GM18511 (cell line): ENCODE results near the gene BOC.

Source experiments
- ATAC-seq: cut with Tn5 transposase; IDR thresholded peaks from one replicate; pipeline ENCODE4 v1.9.1; 2021; ENCODE audit warnings: mild to moderate bottlenecking, moderate library complexity; ENCODE audit not compliant: unreplicated experiment

The BOC gene

GRCh38 chr3:113283306-113283705, 71.9 kb downstream of the BOC start:
- no peak for ATAC-seq

GRCh38 chr3:113284453-113285050, 73.2 kb downstream of the BOC start:
- ATAC-seq = no peak

- no peak for ATAC-seq
These were observed 73.9 kb downstream of the BOC start for GRCh38 chr3:113285226-113285625.

- ATAC-seq = no peak
These were observed 74.4 kb downstream of the BOC start for GRCh38 chr3:113285741-113286140.

DNA sequence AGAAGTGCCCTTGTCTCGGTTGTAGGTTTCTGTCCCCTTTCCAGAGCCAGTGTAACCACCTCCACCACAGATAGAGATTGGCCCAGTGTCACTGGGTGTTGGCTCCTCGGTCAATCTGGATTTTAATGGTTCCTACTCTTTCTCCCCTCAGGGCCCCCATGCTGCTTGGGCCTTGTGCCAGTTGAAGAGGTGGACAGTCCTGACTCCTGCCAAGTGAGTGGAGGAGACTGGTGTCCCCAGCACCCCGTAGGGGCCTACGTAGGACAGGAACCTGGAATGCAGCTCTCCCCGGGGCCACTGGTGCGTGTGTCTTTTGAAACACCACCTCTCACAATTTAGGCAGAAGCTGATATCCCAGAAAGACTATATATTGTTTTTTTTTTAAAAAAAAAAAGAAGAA, 75.2 kb downstream of the BOC start:
- no peak for ATAC-seq

DNA sequence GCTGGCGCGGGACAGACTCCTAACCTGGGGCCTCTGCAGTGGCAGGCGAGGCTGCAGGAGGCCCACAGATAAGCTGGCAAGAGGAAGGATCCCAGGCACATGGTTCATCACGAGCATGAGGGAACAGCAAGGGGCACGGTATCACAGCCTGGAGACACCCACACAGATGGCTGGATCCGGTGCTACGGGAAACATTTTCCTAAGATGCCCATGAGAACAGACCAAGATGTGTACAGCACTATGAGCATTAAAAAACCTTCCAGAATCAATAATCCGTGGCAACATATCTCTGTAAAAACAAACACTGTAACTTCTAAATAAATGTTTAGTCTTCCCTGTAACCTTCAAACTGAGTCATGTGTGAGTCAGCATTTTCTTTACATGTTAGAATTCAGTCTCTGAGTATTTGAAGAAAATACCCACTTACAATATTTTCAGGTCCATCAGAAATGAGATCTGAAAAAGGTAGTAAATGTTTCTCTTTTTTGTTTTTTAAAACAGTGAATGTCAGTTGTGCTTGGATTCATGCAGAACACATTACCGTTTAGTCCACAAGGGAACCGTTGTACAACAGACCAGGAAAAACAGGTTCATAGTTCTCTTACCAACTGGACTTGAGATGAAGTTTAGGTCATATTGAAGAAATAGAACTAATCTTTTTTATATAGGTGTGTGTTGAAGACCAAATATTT, 75.9 kb downstream of the BOC start:
- no peak for ATAC-seq

DNA sequence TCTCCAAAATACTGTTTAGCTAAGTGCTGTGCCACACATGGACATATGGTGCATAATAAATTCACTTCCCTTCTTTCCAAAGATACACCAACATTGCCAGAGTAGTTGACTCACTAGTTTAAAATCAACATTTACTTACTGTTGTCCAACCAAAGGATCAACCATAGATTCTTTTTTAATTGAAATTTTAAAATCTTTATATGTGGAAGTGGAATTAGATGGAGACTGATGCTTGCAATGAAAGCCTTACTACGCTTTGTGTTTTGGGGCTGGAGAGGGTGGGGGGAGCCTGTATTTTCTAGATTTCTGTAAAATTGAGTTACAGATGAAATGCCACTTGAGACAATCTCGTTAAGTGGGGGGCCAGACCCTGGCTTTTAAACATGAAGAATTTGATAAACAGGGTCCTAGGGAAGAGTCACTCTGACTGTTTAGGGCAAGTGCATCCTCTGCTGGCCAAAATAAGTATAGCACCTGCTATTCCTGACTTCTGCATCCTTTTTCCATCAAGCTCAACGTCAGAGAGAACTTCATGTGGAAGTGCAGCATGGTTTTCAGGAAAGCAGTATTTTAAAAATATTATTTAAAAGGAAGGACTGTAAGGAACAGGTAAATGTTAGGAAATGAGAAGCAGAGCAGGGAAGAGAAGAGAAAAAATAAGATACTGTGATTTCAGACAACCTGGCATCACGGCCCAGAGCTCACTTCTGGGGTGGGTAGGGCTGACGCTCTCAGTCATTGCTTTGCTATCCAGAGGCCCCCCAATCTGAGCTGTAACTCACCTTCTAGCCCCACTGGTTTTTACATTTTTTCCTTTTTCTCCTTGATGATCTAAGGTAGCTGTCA, 76.7 kb downstream of the BOC start:
- ATAC-seq = no peak

DNA sequence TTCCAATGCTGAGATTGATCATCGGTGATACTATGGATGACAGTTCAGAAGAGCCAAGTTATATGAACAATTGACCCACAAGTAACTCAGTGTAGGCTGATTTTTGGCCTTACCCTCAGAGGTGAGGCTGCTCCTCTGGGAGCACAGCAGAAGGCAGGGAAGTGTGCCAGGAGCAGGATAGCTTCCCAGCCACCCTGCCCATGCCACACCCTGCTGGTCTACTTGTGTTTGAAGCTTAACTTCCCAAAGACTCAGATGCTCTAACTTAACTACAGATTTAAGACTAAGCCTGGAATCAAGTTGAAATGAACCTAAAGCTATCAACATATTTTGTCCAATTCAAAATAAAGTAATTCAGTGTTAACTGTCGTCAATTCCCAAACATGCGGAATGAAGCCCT, 77.5 kb downstream of the BOC start:
- no peak for ATAC-seq

GRCh38 chr3:113291572-113291971, 80.2 kb downstream of the BOC start:
- ATAC-seq = no peak

GRCh38 chr3:113292933-113293332, 81.6 kb downstream of the BOC start:
- ATAC-seq = no peak

GRCh38 chr3:113293348-113293747, 82.0 kb downstream of the BOC start:
- no peak for ATAC-seq

- ATAC-seq = no peak
These were observed 84.1 kb downstream of the BOC start for GRCh38 chr3:113295463-113295862.

- no peak for ATAC-seq
These were observed 85.9 kb downstream of the BOC start for GRCh38 chr3:113297287-113297686.

- no peak for ATAC-seq
These were observed 86.5 kb downstream of the BOC start for GRCh38 chr3:113297841-113298240.

GRCh38 chr3:113300596-113300995, 89.2 kb downstream of the BOC start:
- ATAC-seq = no peak

DNA sequence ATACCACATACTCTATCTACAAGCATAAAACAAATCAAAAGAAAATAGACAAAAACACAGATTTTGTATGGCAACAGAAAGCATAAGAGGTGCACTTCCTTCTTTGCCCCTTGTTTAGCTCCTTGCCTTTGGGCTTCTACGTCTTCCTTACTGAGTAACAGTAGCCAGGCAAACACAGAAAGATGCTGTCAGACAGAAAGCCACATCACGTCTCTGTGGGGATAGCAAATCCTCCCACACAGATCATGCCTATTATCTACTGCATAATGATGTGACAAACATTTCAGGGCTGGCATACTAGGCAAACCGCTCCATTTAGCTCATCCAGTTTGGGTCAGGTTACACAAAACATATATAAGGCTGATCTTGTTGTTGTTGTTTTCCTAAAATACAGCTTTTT, 92.7 kb downstream of the BOC start:
- no peak for ATAC-seq

DNA sequence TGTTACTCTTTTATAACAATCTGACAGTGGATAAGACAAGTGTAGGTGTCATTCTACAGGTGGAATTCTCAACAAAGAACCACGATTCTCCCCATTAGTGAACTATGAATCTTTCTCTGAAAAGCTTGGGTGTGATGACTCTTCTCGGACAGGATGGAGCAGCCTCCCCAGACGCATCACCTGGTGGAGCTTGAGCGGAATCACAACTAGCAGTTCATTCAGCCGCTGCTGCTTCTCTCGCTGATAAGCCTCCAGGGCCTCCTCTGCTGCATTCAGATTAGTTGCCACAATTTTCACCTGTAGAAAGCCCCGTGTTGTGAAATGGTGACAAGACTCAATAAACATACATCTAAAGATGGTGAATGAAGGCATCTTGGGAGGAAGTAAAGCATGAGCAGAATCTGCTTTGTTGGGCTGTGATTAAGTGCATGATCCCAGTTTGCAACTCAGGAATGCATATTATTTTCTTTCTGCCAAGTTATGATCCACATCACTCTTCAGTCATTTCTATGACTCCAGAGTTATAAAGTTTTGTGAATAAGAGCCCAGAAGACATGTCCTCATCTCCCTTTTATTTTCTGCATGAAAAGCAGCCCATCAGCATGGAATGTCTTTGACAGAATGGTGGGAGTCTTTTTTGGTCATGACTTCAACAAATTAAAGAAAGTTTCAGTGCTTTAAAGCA, 93.6 kb downstream of the BOC start:
- ATAC-seq = no peak

DNA sequence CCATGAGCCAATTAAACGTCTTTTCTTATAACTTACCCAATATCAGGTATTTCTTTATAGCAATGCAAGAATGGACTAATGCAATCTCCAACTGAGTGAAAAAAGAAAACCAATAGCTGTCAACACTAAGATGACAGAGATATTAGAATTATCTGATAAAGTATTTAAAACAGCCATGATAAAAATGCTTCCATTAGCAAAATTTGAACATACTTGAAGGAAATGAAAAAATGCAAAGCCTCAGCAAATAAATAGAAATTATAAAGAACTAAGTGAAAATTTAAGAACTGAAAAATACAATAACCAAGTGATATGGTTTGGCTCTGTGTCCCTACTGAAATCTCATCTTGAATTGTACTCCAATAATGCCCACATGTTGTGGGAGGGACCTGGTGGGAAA, 99.6 kb downstream of the BOC start:
- no peak for ATAC-seq

DNA sequence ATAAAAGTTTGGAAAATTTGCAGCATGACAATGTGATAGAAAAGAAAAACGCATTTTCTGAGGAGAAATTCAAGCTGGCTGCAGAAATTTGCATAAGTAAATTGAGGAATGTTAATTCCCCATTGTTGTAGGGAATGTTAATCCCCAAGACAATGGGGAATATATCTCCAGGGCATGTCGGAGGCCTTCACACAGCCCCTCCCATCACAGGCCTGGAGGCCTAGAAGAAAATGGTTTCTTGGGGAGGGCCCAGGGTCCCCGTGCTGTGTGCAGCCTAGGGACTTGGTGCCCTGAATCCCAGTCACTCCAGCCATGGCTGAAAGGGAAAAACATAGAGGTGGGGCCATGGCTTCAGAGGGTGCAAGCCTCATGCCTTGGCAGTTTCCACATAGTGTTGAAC, 101.1 kb downstream of the BOC start:
- no peak for ATAC-seq

DNA sequence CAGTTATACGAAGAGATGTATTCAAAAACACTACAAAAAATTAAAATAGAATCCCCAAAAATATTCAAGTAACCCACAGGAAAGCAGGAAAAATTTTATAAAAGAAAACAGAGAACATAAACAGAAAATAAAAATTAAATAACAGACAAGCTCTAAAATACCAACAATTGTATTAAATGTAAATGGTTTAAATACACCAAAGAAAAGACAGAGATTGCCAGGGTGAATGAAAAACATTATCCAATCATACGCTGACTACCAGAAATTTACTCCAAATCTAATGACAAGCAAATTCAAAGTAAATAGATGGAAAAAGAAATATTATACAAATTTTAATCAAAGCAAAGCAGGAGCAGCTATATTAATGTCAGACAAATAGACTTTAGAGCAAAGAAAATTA, 103.6 kb downstream of the BOC start:
- no peak for ATAC-seq

GRCh38 chr3:113329757-113330156, 118.4 kb downstream of the BOC start:
- ATAC-seq = no peak
